PFSK-1 (cell line): ENCODE results near the gene TSPYL1.

Source experiments
- FOXP2 ChIP-seq: optimal IDR thresholded peaks from 2 replicates; pipeline ENCODE3; 2011; ENCODE audit warnings: borderline replicate concordance, control low read depth, inconsistent platforms; ENCODE audit not compliant: insufficient read depth; ENCODE audit errors: extremely low read length, extremely low read depth
- POLR2AphosphoS5 ChIP-seq: IDR thresholded peaks from 2 replicates; pipeline ENCODE4 v1.6.1; 2012; ENCODE audit warnings: low read depth, mild to moderate bottlenecking, control low read depth, low read length, moderate library complexity
- SIN3A ChIP-seq: IDR thresholded peaks from 2 replicates; pipeline ENCODE4 v1.6.1; 2012; ENCODE audit warnings: mild to moderate bottlenecking, low read length, moderate library complexity, borderline replicate concordance; ENCODE audit not compliant: insufficient read depth
- TAF1 ChIP-seq: IDR thresholded peaks from 2 replicates; pipeline ENCODE4 v1.6.1; 2012; ENCODE audit warnings: low read length, control low read depth, borderline replicate concordance; ENCODE audit not compliant: insufficient read depth
- TF ChIP-seq, protein P1 (sequence below), 2 experiments: IDR thresholded peaks; 2 replicates each; pipeline versions ENCODE4 v1.6.1 to v1.8.0; 2011 to 2012; ENCODE audit warnings: low read depth in 2 of 2, low read length in 2 of 2, control low read depth in 1 of 2, inconsistent platforms in 1 of 2, mild to moderate bottlenecking in 1 of 2, moderate library complexity in 1 of 2; ENCODE audit not compliant: insufficient read depth in 1 of 2

Gene TSPYL1

DNA sequence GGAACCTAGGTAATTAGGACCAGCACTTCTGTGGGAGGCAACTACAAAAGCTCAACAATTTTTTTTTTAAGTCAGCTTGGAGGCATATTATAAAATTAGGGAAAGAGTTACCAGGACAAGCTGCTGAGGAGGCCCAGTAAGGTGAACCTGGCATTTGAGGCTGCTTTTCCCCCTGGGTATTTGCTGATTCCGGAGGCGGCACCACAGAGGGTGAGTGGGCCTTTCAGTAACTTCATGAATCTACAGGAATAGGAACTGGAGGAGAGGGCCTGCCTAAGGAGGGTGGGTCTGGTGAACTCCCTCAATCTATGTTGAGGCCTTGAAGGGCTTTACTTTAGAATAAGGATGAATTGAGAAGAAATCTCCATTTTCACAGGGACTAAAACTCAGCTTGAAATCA, 40.5 kb downstream of the TSPYL1 start:
- TF ChIP-seq TAF1: no peak
- no peak for TF ChIP-seq FOXP2
- TF ChIP-seq, protein P1, sequence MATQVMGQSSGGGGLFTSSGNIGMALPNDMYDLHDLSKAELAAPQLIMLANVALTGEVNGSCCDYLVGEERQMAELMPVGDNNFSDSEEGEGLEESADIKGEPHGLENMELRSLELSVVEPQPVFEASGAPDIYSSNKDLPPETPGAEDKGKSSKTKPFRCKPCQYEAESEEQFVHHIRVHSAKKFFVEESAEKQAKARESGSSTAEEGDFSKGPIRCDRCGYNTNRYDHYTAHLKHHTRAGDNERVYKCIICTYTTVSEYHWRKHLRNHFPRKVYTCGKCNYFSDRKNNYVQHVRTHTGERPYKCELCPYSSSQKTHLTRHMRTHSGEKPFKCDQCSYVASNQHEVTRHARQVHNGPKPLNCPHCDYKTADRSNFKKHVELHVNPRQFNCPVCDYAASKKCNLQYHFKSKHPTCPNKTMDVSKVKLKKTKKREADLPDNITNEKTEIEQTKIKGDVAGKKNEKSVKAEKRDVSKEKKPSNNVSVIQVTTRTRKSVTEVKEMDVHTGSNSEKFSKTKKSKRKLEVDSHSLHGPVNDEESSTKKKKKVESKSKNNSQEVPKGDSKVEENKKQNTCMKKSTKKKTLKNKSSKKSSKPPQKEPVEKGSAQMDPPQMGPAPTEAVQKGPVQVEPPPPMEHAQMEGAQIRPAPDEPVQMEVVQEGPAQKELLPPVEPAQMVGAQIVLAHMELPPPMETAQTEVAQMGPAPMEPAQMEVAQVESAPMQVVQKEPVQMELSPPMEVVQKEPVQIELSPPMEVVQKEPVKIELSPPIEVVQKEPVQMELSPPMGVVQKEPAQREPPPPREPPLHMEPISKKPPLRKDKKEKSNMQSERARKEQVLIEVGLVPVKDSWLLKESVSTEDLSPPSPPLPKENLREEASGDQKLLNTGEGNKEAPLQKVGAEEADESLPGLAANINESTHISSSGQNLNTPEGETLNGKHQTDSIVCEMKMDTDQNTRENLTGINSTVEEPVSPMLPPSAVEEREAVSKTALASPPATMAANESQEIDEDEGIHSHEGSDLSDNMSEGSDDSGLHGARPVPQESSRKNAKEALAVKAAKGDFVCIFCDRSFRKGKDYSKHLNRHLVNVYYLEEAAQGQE (IDR thresholded peaks at IDR 0.05; ENCODE audit: insufficient read depth in 1 of 2, low read depth in 2 of 2, low read length in 2 of 2): no peak
- no peak for TF ChIP-seq POLR2AphosphoS5
- TF ChIP-seq SIN3A: no peak

DNA sequence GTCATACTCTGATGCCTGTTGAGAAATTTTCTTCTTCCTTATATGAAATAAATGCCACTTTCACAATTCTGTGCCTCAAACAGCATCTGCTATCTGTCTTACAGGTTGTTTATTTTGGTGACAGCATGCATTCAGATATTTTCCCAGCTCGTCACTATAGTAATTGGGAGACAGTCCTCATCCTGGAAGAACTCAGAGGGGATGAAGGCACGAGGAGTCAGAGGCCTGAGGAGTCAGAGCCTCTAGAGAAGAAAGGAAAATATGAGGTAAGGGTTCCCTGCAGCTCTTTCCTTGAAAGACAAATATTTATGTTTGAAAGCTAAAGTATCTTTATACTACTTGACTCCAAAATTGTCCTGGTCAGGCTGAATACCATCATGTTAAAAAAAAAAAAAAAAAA, 41.6 kb downstream of the TSPYL1 start:
- TF ChIP-seq, protein P1 (IDR thresholded peaks at IDR 0.05; ENCODE audit: insufficient read depth in 1 of 2, low read depth in 2 of 2, low read length in 2 of 2): no peak
- TF ChIP-seq SIN3A: no peak
- TF ChIP-seq FOXP2: no peak

DNA sequence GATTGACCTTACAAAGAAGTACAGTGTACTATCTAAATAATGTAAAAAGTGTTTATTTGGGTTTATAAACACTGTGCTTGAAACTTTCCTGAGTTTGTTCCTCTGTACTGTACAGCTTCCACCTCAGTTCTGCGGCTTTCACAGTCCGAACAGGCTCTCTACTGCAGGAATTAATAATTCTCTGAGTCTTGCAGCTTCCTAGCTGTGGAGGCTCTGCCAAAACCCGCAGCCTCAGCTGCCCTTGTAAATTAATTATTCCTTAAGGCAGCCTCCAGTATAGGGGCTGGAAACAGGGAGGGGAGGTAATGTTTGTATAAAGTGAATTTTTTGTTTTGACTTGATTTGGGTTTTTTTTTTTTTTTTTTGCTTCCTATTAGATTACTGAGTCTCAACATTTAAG, 45.0 kb downstream of the TSPYL1 start:
- TF ChIP-seq, protein P1 (IDR thresholded peaks at IDR 0.05; ENCODE audit: insufficient read depth in 1 of 2, low read depth in 2 of 2, low read length in 2 of 2): no peak
- TF ChIP-seq SIN3A: no peak
- no peak for TF ChIP-seq TAF1
- no peak for TF ChIP-seq FOXP2
- no peak for TF ChIP-seq POLR2AphosphoS5

DNA sequence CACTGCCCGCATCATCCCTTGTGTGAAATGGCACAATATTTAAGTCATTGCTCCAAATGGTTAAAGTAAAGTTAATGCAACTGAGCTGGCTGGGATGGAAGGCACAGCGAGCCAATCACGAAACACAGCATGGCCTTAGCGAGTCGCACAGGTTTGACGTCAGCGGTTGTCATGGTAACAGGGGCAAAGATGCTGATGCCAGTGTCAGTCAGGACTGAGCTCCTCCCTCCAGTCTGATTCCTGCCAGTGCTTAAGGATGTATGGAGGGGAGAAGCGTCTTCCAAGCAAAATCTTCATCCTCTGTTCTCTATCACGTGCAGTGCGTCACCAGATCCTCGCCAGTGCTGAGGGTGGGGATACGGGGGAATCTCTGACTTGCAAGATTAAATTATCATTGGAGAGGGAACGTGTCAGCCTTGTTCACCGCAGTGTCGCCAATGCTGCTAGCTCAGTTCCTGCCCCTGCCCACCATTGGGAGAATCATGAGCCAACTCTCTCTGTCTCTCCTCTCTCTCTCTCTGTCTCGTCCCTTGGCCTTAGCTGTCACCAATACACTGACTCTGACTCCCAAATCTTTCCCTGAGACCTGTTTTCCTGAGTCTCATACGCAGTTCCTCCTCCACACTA, 50.3 kb downstream of the TSPYL1 start:
- TF ChIP-seq FOXP2 (no peak), POLR2AphosphoS5 (no peak), TAF1 (no peak), SIN3A (no peak)
- TF ChIP-seq, protein P1 (IDR thresholded peaks at IDR 0.05; ENCODE audit: insufficient read depth in 1 of 2, low read depth in 2 of 2, low read length in 2 of 2): no peak
